NCI-H2227 (cell line): ENCODE results near the gene DNAJC13.
A peak's percentile ranks its signal among the peaks of the same experiment; 100 is the strongest.

Source experiments
- DNase-seq: peaks from one replicate; lab custom pipeline; 2025; ENCODE audit not compliant: unreplicated experiment; lab: John Stamatoyannopoulos, UW

Gene DNAJC13

GRCh38 chr3:132457286-132457685 is 40.0 kb downstream of the DNAJC13 start:
- no peak for DNase-seq

GRCh38 chr3:132459551-132459950 is 42.2 kb downstream of the DNAJC13 start:
- DNase-seq: no peak

DNA sequence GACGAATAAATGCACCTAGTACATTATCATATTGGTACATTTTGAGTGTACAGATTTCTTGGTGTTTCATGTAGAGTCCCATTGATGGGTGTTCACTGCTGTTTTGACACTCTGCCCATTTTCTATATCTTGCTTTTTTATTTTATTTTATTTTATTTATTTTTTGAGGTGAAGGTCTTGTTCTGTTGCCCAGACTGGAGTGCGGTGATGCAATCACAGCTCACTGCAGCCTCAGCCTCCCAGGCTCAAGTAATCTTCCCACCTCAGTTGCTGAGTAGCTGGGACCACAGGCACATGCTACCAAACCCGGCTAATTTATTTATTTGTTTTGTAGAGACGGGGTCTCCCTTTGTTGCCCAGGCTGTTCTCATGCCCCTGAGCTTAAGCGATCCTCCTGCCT is 44.2 kb downstream of the DNAJC13 start:
- DNase-seq: no peak

DNA sequence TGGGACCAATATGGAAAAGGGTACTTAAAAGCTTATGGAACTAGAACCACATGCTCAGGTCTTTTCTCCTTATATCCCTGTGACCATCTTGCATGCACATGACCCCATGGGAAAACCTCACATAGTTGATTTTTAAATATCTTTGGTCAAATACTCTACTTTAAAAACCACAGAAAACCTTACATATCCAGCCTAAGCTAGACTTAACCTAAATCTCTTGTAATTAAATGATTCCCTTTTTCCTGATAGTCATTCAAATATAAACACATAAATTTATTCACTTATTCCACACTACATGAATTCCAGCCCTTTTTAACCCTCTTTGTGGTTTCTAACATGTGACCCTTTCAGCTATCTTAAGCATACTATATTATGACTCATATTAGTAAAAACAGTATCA is 46.8 kb downstream of the DNAJC13 start:
- no peak for DNase-seq

DNA sequence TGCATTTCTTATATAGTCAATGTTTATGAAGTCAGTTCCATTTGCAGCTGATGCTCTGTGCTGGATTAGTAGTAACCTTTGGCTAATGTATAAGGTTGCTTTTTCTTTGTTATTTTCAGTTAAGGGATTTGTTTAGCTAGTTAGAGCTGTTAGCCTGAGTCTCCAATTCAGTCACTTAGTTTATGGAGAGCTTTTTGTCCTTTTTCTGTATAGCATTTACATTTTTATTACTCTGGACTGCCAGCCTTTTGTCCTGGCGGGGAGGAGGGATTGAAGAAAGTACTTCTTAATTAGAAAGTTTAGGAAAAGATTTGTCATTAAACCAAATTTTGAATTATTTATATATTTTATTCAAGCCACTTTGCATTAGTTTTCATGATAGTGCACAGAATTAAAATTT is 52.0 kb downstream of the DNAJC13 start:
- DNase-seq: no peak

- DNase-seq: no peak
These were observed 68.8 kb downstream of the DNAJC13 start for GRCh38 chr3:132486099-132486498.

DNA sequence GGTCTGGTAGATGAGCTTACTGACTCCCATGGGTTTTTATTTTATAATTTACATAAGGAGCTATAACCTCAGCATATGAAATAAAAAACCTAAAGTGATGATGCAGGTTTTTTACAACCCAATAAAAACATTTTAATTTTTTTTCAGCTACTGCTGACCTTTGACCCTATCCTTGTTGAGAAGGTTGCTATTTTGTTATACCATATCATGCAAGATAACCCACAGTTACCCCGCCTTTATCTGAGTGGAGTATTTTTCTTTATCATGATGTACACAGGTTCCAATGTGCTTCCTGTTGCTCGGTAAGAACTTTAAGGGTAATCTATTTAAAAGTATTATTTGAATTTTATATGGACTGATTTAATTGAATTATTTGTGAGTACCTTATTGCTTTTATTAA is 70.8 kb downstream of the DNAJC13 start:
- DNase-seq: no peak

- DNase-seq: no peak
These were observed 81.8 kb downstream of the DNAJC13 start for GRCh38 chr3:132499071-132499470.

DNA sequence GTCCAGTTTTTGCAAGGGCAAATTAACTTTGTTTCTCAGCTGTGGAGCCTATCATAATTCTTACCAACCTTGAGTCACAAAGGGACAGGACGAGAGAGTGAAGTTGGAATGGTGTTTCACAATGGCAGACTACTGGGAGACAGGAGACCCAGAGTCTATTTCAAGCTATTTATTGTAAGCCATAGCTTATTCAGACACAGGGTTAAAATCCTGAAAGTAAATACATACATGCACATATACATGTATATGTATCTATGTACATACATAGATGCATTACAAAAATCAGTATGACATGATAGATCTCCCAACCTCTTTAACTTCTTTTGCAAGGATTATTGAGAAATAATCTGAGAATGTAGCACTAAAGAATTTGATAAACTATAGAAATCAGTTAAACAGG is 86.3 kb downstream of the DNAJC13 start:
- no peak for DNase-seq

GRCh38 chr3:132504375-132504933 is 87.2 kb downstream of the DNAJC13 start:
- no peak for DNase-seq

DNA sequence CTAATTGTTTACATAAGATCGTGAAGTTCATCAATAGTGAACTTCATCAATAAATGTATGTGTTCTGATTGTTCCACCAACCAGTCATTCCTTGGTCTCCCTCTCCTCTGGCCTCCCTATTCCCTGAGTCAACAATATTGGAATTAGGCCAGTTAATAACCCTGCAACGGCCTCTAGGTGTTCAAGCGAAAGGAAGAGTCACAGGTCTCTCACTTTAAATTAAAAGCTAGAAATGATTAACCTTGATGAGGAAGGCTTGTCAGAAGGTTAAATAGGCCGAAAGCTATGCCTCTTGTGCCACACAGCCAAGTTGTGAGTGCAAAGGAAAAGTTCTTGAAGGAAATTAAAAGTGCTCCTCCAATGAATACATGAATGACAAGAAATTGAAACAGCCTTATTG is 90.4 kb downstream of the DNAJC13 start:
- no peak for DNase-seq

- DNase-seq: no peak
These were observed 91.8 kb downstream of the DNAJC13 start for GRCh38 chr3:132509096-132509495.

GRCh38 chr3:132509506-132509905 is 92.2 kb downstream of the DNAJC13 start:
- no peak for DNase-seq

GRCh38 chr3:132513057-132513456 is 95.8 kb downstream of the DNAJC13 start:
- DNase-seq: no peak

- no peak for DNase-seq
These were observed 100.0 kb downstream of the DNAJC13 start for GRCh38 chr3:132517311-132517710.

- no peak for DNase-seq
These were observed 102.6 kb downstream of the DNAJC13 start for GRCh38 chr3:132519914-132520313.

DNA sequence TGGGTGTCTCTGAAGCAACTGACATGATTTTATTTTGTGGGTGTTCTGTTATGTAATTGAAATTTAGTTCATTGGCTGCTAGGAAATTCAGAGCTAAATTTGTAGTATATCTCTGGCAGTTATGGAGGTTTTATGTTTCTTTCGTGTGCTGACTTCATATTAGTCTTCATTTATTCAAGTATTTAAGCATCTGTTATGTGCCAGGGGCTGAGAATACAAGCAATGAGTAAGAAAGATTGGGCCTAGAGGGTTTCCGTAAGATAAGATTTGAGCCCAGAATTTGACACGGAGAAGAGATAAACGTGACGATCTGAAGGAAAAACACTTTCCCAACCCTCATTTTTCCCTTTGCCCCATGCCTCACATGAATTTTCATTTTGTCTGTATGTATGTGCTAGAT is 104.6 kb downstream of the DNAJC13 start:
- no peak for DNase-seq

DNA sequence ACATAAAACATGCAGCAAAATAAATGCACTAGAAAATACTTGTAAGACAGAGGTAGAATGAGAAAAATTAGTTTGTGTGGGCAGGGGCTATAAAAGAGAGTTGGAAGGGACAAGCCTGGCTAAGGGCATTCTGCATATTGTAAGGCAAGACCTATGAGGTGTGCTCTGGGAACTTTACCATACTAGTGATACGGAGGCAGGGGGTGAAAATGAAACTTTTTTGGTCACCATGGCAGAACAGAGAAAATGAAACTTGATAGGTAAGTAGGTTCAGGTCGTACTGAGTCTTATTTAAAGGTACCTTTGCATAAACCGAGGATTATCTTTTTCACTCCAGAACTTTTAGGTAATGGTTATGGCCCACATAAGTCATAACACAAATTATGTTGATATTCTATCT is 105.1 kb downstream of the DNAJC13 start:
- no peak for DNase-seq

DNA sequence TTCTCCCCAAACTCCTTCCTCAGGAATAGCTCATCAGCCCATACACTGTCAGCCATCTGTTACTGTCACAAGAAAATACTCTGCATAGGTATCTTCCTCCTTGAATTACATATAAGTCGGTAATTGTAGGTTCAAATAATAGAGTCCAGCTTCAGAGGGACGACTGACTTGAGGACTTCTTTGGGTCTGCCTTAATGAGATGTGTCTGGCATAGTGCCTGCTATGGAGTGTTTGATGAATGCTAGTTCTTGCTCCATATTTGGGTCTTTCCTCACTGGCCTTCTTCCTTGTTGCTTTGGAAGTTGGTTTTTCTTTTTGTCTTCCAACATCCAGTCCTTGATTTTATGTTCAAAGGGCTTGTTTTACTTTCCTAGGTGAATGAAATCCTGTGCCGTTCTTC is 113.3 kb downstream of the DNAJC13 start:
- DNase-seq: no peak

DNA sequence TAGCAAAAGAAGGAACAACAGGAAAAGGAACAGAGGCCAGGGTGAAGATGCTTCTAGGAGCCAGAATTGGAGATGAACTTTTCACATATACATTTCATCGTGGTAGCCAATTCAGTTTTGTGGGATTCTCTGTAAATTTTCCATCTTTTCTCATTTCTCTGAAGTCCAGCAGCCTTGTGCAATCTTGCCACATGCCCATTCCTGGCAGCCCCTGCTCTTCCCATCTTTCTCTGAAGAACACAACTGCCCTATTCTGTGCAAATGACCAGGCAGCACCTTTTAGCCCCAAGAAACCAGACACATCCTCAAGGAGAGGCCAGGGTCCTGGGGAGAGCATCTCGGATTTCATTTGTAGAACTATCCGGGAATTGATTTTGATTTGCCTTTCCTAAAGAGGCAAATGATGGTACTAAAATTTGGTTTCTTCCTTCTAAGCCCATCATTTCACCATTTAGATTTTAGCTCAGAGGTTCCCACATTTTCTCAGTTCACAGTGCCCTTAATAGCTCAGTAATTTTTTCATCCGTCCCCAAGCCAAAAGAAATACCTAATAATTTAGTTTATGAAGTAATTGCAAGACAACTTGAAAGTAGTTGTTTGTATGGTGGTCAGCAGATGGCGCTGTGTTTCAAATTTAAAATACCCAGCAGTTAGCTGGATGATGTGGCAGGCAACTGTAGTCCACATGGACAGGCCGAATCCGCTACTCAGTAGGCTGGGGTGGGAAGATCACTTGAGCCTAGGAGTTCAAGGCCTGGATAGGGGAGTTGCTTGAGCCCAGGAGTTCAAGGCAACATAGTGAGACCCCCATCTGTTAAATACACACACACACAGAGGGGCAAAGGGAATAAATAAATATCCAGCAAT is 118.5 kb downstream of the DNAJC13 start:
- DNase-seq: peak; percentile 60

GRCh38 chr3:132536442-132537153 is 119.3 kb downstream of the DNAJC13 start:
- DNase-seq: no peak

GRCh38 chr3:132537297-132537696 is 120.0 kb downstream of the DNAJC13 start:
- DNase-seq: no peak
